BJ (cell line): ENCODE data around the gene MAST1. TPM values are rescaled to one million over a fixed set of nuclear protein-coding genes. Genes with fewer than 3 reads are reported as not detected.
A peak's percentile ranks its signal among the peaks of the same experiment; 100 is the strongest.

Source experiments
- CTCF ChIA-PET: fragments of 350-600 bp; formaldehyde crosslinking; extraction: SDS; loops from one replicate; lab custom pipeline; 2021; ENCODE audit warnings: antibody characterized with exemption, inconsistent platforms; lab: Yijun Ruan, JAX
- POLR2A ChIA-PET: fragments of 300-600 bp; sonication (Branson Sonifier 250); formaldehyde crosslinking; extraction: SDS; loops from one replicate; lab custom pipeline; 2021; ENCODE audit warnings: antibody characterized with exemption; lab: Charles Lee
- DNase-seq: peaks from one replicate; pipeline ENCODE4 v3.0.0-alpha.2; 2011; ENCODE audit warnings: low read depth
- H3K27me3 ChIP-seq: 2 replicates; pipeline ENCODE4 v1.6.0; 2011; ENCODE audit warnings: low read length; ENCODE audit not compliant: control insufficient read depth, insufficient read depth
- H3K36me3 ChIP-seq: 2 replicates; pipeline ENCODE4 v1.5.1; 2011; ENCODE audit warnings: low read length; ENCODE audit not compliant: control insufficient read depth, insufficient read depth
- H3K4me3 ChIP-seq: 2 replicates; pipeline ENCODE4 v1.5.1; 2011; ENCODE audit warnings: low read depth, mild to moderate bottlenecking, control low read depth, low read length
- CTCF ChIP-seq: IDR thresholded peaks from 2 replicates; pipeline ENCODE4 v1.5.1; 2011; ENCODE audit warnings: low read depth, mild to moderate bottlenecking, control low read depth, inconsistent platforms, low read length, moderate library complexity; ENCODE audit not compliant: insufficient read depth
- polyA plus RNA-seq: library from polyadenylated mRNA; depleted of rRNA; stranded (reverse); fragments of >200 nt; gene quantifications from 2 replicates; pipeline ENCODE4 v1.2.3, GENCODE V29; 2011

Gene MAST1
- polyA plus RNA-seq, 1 experiment, result 0.25 TPM

DNA sequence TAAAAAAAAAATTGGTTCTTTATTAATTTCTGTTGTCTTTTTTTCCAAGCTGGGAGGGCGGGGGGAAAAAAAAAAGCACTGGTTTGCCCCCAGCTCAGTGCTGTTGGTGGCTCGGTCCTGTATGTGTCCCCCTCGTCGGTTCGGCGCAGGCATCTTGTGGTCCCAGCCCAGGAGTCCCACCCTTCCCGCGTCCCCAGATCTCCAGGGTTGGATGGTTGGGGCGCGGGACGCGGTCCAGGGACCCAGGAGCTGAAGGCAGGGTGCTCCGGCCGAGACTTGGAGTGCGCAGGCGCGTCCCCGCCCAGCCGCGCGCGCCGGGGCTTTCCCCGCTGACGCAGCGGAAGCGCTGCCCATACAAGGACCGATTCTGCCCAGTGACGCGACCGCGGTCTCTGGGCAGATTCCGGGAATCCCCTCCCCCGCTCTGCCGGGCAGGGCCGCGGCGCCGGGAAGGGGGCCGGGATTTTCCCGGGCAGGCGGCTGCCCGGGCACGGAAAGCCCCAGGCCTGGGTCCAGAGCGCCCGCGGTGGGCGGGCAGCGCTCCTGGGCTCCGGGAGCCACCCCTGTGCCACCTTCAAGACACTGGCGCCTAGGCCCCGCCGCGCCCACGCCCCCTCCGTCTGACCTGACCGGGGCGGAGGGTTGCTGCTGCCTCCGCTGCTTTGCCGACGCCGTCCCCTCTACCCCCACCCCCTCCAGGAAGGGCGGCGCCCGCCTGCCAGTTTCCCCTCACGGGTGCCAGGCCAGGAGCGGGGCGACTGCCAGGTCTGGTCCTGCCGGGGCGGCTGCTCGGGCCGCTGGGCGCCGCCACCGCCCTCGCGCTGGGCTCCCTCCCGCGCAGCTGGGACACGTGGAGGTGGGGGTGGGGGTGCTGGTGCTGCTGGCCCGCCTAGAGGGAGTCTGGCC lies 44.8 kb upstream of the MAST1 start:
- peak; percentile 67 for DNase-seq
- TF ChIP-seq CTCF, result no peak
- ChIA-PET POLR2A (interaction anchor here (0.6 to 3.6 kb wide), 7 partner anchors 11 to 1292 kb away, joined by 3 to 16 read pairs (median 7); no protein-coding TSS in a partner anchor), CTCF (interaction anchor here (0.6 to 17.9 kb wide), 7 partner anchors 11 to 172 kb away, joined by 3 to 874 read pairs (median 4); partner anchors contain the start of gene HOOK2)
- peaks cover 5% of the 10 kb centered on the region for H3K36me3 ChIP-seq
- peak overlapping the region; percentile 94 for H3K4me3 ChIP-seq
- H3K27me3 ChIP-seq, result no peaks in the 10 kb centered on the region

DNA sequence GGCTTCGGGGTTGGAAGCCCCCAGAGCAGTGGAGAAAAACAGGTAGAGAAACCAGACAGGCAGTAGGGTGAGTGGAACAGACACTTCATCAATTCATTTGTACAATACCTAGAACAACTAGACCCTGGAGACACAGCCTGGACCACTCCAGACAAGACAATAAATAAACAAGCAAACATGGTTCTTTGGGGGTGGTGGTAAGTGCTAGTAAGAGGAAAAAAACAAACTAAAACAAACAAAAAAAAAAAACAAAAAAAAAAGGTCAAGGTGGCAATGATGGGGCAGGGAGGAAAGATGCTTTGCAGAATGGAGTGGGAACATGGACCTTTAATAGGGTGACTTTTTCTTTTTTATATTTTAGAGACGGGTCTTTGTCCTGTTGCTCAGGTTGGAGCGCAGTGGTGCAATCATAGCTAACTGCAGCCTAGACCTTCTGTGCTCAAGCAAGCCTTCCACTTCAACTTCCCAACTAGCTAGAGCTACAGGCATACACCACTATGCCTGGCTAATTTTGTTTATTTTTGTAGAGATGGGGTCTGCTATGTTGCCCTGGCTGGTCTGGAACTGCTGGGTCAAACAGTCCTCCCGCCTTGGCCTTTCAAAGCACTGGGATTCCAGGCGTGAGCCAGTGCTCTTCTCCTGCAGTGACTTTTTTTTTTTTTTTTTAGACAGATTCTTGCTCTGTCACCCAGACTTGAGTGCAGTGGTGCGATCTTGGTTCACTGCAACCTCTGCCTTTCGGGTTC lies 43.9 kb upstream of the MAST1 start:
- TF ChIP-seq CTCF, result 0 out of 2 replicates have a peak, but pooled peaks have one; percentile 1
- POLR2A ChIA-PET, result interaction anchor here (0.6 to 3.6 kb wide), 3 partner anchors 16 to 1292 kb away, joined by 7 to 16 read pairs (median 16); no protein-coding TSS in a partner anchor
- Histone ChIP-seq H3K4me3 (peak overlapping the region; percentile 94), H3K27me3 (no peaks in the 10 kb centered on the region), H3K36me3 (peaks cover 6% of the 10 kb centered on the region)
- CTCF ChIA-PET, result interaction anchor here (0.6 to 17.9 kb wide), 5 partner anchors 12 to 85 kb away, joined by 3 to 874 read pairs (median 3); partner anchors contain the start of gene HOOK2
- DNase-seq, result no peak

DNA sequence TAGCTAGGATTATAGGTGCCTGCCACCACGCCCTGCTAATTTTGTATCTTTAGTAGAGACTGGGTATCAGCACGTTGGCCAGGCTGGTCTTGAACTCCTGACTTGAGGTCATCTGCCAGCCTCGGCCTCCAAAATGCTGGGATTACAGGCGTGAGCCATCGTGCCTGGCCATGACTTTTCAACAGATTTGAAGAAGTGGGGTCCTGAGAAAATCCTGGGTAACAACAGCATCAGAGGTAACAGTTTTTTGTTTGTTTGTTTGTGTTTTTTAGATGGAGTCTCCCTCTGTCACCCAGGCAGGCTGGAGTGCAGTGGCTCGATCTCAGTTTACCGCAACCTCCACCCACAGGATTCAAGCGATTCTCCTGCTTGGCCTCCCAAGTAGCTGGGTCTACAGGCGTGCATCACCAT lies 43.3 kb upstream of the MAST1 start:
- DNase-seq, result no peak
- CTCF ChIA-PET, result interaction anchor here (0.6 to 17.9 kb wide), 9 partner anchors 11 to 84 kb away, joined by 3 to 874 read pairs (median 8); partner anchors contain the start of genes HOOK2 and RNASEH2A

DNA sequence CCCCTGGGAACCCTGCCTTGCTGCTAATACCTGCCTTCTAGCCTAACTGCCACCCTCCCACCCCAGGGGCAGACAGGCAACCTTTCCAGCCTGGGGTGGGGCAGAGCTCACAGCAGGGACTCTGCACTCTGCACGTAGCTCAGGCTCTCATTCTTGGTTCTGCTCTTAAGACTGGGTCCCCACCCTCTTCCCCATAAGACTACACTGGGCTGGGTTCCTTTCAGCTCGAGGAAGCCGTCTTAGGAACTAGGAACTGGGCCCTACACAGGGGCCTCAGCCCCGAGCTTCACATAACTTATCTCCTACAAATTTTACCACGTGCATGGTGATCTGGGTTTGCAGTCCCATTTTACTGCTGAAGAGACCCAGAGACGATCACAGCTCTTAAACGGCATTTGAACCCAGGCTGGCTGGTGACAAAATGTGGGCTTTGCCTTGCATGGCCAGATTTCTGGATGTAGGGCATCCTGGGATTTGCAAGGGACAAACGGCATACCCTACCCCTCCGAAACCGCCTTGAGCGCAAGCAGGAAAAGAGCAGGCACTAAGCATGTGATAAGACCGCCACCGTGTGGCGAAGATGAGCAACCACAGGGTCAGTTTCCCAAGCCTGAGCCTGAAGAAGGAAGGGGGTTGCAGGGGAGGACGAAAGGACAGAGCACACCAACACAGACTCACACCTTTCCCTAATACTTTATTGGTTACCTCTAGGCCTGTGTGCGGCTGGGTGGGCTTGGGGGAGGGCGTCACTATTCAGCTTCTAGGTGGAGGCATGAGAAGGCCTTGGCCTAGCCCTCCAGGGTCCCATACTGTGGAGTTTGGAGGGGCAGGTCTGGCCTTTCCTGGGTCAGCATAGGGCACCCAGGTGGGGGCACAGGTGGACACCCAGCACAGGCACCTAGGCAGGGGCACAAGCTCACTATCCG lies 41.9 kb upstream of the MAST1 start:
- Histone ChIP-seq H3K27me3 (no peaks in the 10 kb centered on the region), H3K36me3 (peaks cover 12% of the 10 kb centered on the region), H3K4me3 (no peak overlapping the region)
- CTCF ChIA-PET, result interaction anchor here (0.6 to 17.9 kb wide), 16 partner anchors 10 to 120 kb away, joined by 3 to 874 read pairs (median 5); partner anchors contain the start of genes HOOK2, RNASEH2A and TRIR
- POLR2A ChIA-PET, result interaction anchor here (0.6 to 1.4 kb wide), 2 partner anchors 15 to 30 kb away, joined by 3 to 4 read pairs; no protein-coding TSS in a partner anchor
- peak; percentile 90 for TF ChIP-seq CTCF
- DNase-seq, result no peak

More for the DNA sequence above, 43.3 kb upstream of the MAST1 start:
- H3K4me3 ChIP-seq, result no peak overlapping the region
- POLR2A ChIA-PET, result interaction anchor here (1.4 kb wide), 1 partner anchor 29 kb away, joined by 3 read pairs; no protein-coding TSS in a partner anchor
- H3K36me3 ChIP-seq, result peaks cover 8% of the 10 kb centered on the region
- no peaks in the 10 kb centered on the region for H3K27me3 ChIP-seq
- TF ChIP-seq CTCF, result no peak
